GM12878 (cell line): ENCODE data around the gene FAM170A. TPM values are rescaled to one million over a fixed set of nuclear protein-coding genes. Genes with fewer than 3 reads are reported as not detected.

Source experiments
- ATAC-seq: fragments of 200-7000 bp; cut with Tn5 transposase; 3 replicates; pipeline ENCODE4 v1.9.1; 2020; ENCODE audit warnings: mild to moderate bottlenecking, moderate library complexity
- BruUV-seq: library from RNA; stranded (reverse); fragments of 400-500 nt; replicated peaks from 2 replicates; lab custom pipeline; 2021; lab: Mats Ljungman, UMichigan
- CTCF ChIA-PET: fragments of 300-600 bp; sonication (Branson Sonifier 250); formaldehyde crosslinking; extraction: SDS; loops from one replicate; lab custom pipeline; 2021; ENCODE audit warnings: inconsistent platforms; lab: Yijun Ruan, JAX
- POLR2A ChIA-PET: fragments of 350-600 bp; formaldehyde crosslinking; extraction: SDS; loops from one replicate; lab custom pipeline; 2021; ENCODE audit warnings: inconsistent platforms; lab: Charles Lee
- RAD21 ChIA-PET: fragments of 300-600 bp; sonication (Branson Sonifier 250); formaldehyde crosslinking; loops from one replicate; lab custom pipeline; 2023; ENCODE audit warnings: antibody characterized with exemption; ENCODE audit not compliant: unreplicated experiment; lab: Charles Lee
- SMC1A ChIA-PET: fragments of 300-600 bp; sonication (Branson Sonifier 250); formaldehyde crosslinking; loops from one replicate; lab custom pipeline; 2023; ENCODE audit not compliant: unreplicated experiment, uncharacterized antibody; lab: Charles Lee
- DNase-seq: peaks from one replicate; pipeline ENCODE4 v3.0.0-alpha.2; 2011; ENCODE audit warnings: low read depth, low spot score
- FAIRE-seq: peaks from 3 replicates; lab custom pipeline; 2011; peaks lifted over from hg19 to GRCh38; lab: Jason Lieb, UNC
- H2AFZ ChIP-seq: 2 replicates; pipeline ENCODE4 v1.6.0; 2011; ENCODE audit warnings: low read depth, low read length, control low read depth; ENCODE audit not compliant: control insufficient read depth
- H3K27ac ChIP-seq: 2 replicates; pipeline ENCODE4 v1.5.1; 2011; ENCODE audit warnings: control low read depth; ENCODE audit not compliant: control insufficient read depth, insufficient read depth
- H3K27me3 ChIP-seq, 2 experiments: replicated peaks in 1 of 2; 2 replicates each; pipeline versions ENCODE4 v1.6.0 to v1.6.1; 2011; ENCODE audit warnings: low read length in 1 of 2; ENCODE audit not compliant: control insufficient read depth in 2 of 2, insufficient read depth in 2 of 2
- H3K36me3 ChIP-seq, 2 experiments: 2 replicates each; pipeline ENCODE4 v1.5.1; 2011; ENCODE audit warnings: low read length in 1 of 2; ENCODE audit not compliant: control insufficient read depth in 2 of 2, insufficient read depth in 2 of 2
- H3K4me1 ChIP-seq: 2 replicates; pipeline ENCODE4 v1.6.1; 2011; ENCODE audit warnings: mild to moderate bottlenecking, low read length, moderate library complexity, mixed read lengths; ENCODE audit not compliant: control insufficient read depth, insufficient read depth
- H3K4me2 ChIP-seq: 2 replicates; pipeline ENCODE4 v1.6.0; 2011; ENCODE audit warnings: control low read depth; ENCODE audit not compliant: control insufficient read depth, insufficient read depth
- H3K4me3 ChIP-seq: fragments of 200-600 bp; sonication (generic); 2 replicates; pipeline ENCODE4 v1.5.1; 2016
- H3K79me2 ChIP-seq: 2 replicates; pipeline ENCODE4 v1.6.0; 2011; ENCODE audit warnings: low read length; ENCODE audit not compliant: control insufficient read depth, insufficient read depth
- H3K9ac ChIP-seq: 2 replicates; pipeline ENCODE4 v1.8.0; 2011; ENCODE audit warnings: low read length, control low read depth, mixed read lengths; ENCODE audit not compliant: control insufficient read depth, insufficient read depth
- H3K9me3 ChIP-seq: replicated peaks from 3 replicates; pipeline ENCODE4 v1.5.1; 2011; ENCODE audit warnings: mild to moderate bottlenecking, low read length; ENCODE audit not compliant: control insufficient read depth, insufficient read depth
- H4K20me1 ChIP-seq: 2 replicates; pipeline ENCODE4 v1.6.0; 2011; ENCODE audit not compliant: control insufficient read depth, insufficient read depth
- EGR1 ChIP-seq, 2 experiments: IDR thresholded peaks; 1 replicate in 1 of 2; 2 replicates in 1 of 2; pipeline ENCODE4 v1.6.1; 2011 to 2012; ENCODE audit warnings: low read depth in 2 of 2, low read length in 2 of 2, borderline replicate concordance in 1 of 2, mild to moderate bottlenecking in 1 of 2, moderate library complexity in 1 of 2
- FOS ChIP-seq: IDR thresholded peaks from 3 replicates; pipeline ENCODE4 v1.6.1; 2011; ENCODE audit warnings: borderline replicate concordance; ENCODE audit not compliant: insufficient read length; ENCODE audit errors: extremely low read depth
- KAT2A ChIP-seq: conservative IDR thresholded peaks from 2 replicates; pipeline ENCODE4 v1.6.1; 2011; ENCODE audit warnings: low read depth, low read length; ENCODE audit not compliant: control insufficient read depth
- NFIC ChIP-seq: IDR thresholded peaks from 2 replicates; pipeline ENCODE4 v1.6.1; 2012; ENCODE audit warnings: low read depth, mild to moderate bottlenecking, inconsistent platforms, low read length, moderate library complexity
- NFYA ChIP-seq: IDR thresholded peaks from 2 replicates; pipeline ENCODE4 v1.6.1; 2011; ENCODE audit warnings: low read depth, mild to moderate bottlenecking, low read length, improper control_type of control experiment, borderline replicate concordance
- NRF1 ChIP-seq: conservative IDR thresholded peaks from 2 replicates; pipeline ENCODE4 v1.6.1; 2011; ENCODE audit warnings: mild to moderate bottlenecking, low read depth, low read length, improper control_type of control experiment
- POLR2AphosphoS2 ChIP-seq: IDR thresholded peaks from 2 replicates; pipeline ENCODE4 v1.6.1; 2011; ENCODE audit warnings: low read depth, mild to moderate bottlenecking, low read length, improper control_type of control experiment, moderate library complexity
- POLR2AphosphoS5 ChIP-seq: IDR thresholded peaks from 2 replicates; pipeline ENCODE4 v1.6.1; 2011; ENCODE audit warnings: mild to moderate bottlenecking, low read length, inconsistent platforms
- SUPT20H ChIP-seq: IDR thresholded peaks from 2 replicates; pipeline ENCODE4 v1.6.1; 2011; ENCODE audit warnings: low read depth, mild to moderate bottlenecking, low read length, moderate library complexity, borderline replicate concordance; ENCODE audit not compliant: control insufficient read depth
- SUZ12 ChIP-seq: fragments of 200-600 bp; sonication (generic); IDR thresholded peaks from one replicate; pipeline ENCODE4 v1.6.1; 2018; ENCODE audit warnings: antibody characterized with exemption, mild to moderate bottlenecking; ENCODE audit not compliant: unreplicated experiment
- YY1 ChIP-seq: IDR thresholded peaks from 2 replicates; pipeline ENCODE4 v1.6.1; 2011; ENCODE audit warnings: low read depth, mild to moderate bottlenecking, low read length
- ZNF217 ChIP-seq: fragments of 450-650 bp; IDR thresholded peaks from 2 replicates; pipeline ENCODE4 v1.6.1; 2017; ENCODE audit warnings: antibody characterized with exemption, mild to moderate bottlenecking
- WGBS: methylation state at CpG from one replicate; pipeline ENCODE4 v1.1.6; 2016; ENCODE audit warnings: low lambda C conversion rate; ENCODE audit not compliant: insufficient replicate concordance, insufficient coverage; ENCODE audit errors: missing lambda C conversion rate; 5-methylcytosine and 5-hydroxymethylcytosine counted together
- in situ Hi-C: fragments of 300-500 bp; cut with MboI; formaldehyde crosslinking; loops from 9 replicates; pipeline ENCODE4 v1.14.3; 2018; ENCODE audit warnings: mixed read lengths
- intact Hi-C: fragments of 100-400 bp; cut with micrococcal nuclease; formaldehyde crosslinking; loops from one replicate; pipeline ENCODE4 v1.14.2; 2022; ENCODE audit not compliant: unreplicated experiment
- polyA plus RNA-seq, 11 experiments: library from polyadenylated mRNA; depleted of rRNA in 4 of 11; unstranded in 6 of 11; stranded (reverse) in 5 of 11; fragments of >200 nt; fragmentation: Nextera tagmentation in 4 of 11; fragmentation: Illumina TruSeq in 1 of 11; extraction: Ambion mirVana in 4 of 11; extraction: Trizol in 1 of 11; gene quantifications; 1 replicate in 1 of 11; 2 replicates in 10 of 11; pipeline versions ENCODE4 v1.2.1 to v1.2.3, GENCODE V29; 2011 to 2016; ENCODE audit warnings: inconsistent platforms in 2 of 11, missing spikeins in 2 of 11, low read depth in 1 of 11
- total RNA-seq, 4 experiments: library from RNA; depleted of rRNA in 3 of 4; stranded (reverse); fragments of >200 nt in 3 of 4; fragmentation: Illumina TruSeq in 1 of 4; extraction: Trizol in 1 of 4; gene quantifications; 2 replicates each; pipeline versions ENCODE4 v1.2.1 to v1.2.3, GENCODE V29; 2013 to 2021

FAM170A gene
- total and polyA plus RNA-seq, 10 of the 15 experiments (the other 5 are each of a cell fraction or from before 2014, with no cell fraction given): not detected

- Histone ChIP-seq H4K20me1 (no peaks in the 10 kb centered on the region), H2AFZ (no peak overlapping the region), H3K36me3 (no peaks in the 10 kb centered on the region), H3K9ac (no peak overlapping the region), H3K27me3 (no peaks in the 10 kb centered on the region), H3K79me2 (no peaks in the 10 kb centered on the region), H3K9me3 (no peaks in the 10 kb centered on the region), H3K4me1 (no peaks in the 10 kb centered on the region), H3K4me3 (no peak overlapping the region), H3K4me2 (no peak overlapping the region), H3K27ac (no peak overlapping the region)
- WGBS: 61% methylated on average over 12 of the region's 12 CpGs
- TF ChIP-seq FOS: no peak
- TF ChIP-seq NRF1: no peak
- no peak for TF ChIP-seq ZNF217
- TF ChIP-seq NFYA: no peak
- no peak for TF ChIP-seq EGR1 (IDR thresholded peaks at IDR 0.05; ENCODE audit: borderline replicate concordance in 1 of 2, low read depth in 2 of 2, low read length in 2 of 2)
- no peak for TF ChIP-seq POLR2AphosphoS2
- no peak for TF ChIP-seq YY1
- FAIRE-seq: no peak
- no peak for ATAC-seq
- DNase-seq: no peak
- BruUV-seq: no TSS peak
- intact Hi-C loops (no loop called here), in situ Hi-C loops (no loop called here)
- POLR2A ChIA-PET: no interaction called here
- RAD21 ChIA-PET: no interaction called here
- CTCF ChIA-PET: no interaction called here
- SMC1A ChIA-PET: no interaction called here
Observed at GRCh38 chr5:119680080-119680479, 50.7 kb downstream of the FAM170A start.

DNA sequence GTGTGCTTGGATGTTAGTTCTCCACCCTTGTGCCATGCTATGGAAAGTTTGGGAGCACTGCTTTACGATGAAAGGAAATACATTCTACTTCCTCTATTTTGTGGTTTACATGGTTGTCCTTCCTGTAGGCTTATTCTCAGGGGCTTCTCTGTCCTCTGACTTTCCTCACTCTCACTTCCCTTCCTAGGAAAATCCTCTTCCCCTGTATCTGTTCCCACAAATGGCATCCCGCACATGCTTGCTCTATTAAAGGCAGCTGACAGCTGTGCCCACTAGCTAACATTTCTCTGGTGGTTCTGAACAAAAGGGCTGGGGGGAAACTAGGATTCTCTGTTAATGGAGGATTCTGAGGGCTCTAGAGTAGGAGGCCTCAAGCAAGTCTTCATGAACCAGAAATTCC, 52.4 kb downstream of the FAM170A start:
- in situ Hi-C loops: no loop called here
- no peak for FAIRE-seq

More for the DNA sequence above, 52.4 kb downstream of the FAM170A start:
- no peak overlapping the region for H3K9ac ChIP-seq
- TF ChIP-seq POLR2AphosphoS5: no peak
- TF ChIP-seq SUZ12: no peak
- no peak for TF ChIP-seq KAT2A
- no peak for TF ChIP-seq NFIC
- TF ChIP-seq SUPT20H: no peak
- H4K20me1 ChIP-seq: no peaks in the 10 kb centered on the region
- H3K79me2 ChIP-seq: no peaks in the 10 kb centered on the region
- no TSS peak for BruUV-seq
- SMC1A ChIA-PET: no interaction called here
- H2AFZ ChIP-seq: no peak overlapping the region
- no peak for ATAC-seq
- no peaks in the 10 kb centered on the region for H3K4me1 ChIP-seq
- no peaks in the 10 kb centered on the region for H3K9me3 ChIP-seq
- CTCF ChIA-PET: interaction anchor here (0.7 kb wide), 1 partner anchor 106 kb away, joined by 4 read pairs; no protein-coding TSS in a partner anchor
- no peak overlapping the region for H3K4me3 ChIP-seq
- POLR2A ChIA-PET: no interaction called here
- DNase-seq: no peak
- H3K27ac ChIP-seq: no peak overlapping the region
- no peak overlapping the region for H3K4me2 ChIP-seq
- no peaks in the 10 kb centered on the region for H3K27me3 ChIP-seq
- intact Hi-C loops: no loop called here
- H3K36me3 ChIP-seq: no peaks in the 10 kb centered on the region
- RAD21 ChIA-PET: no interaction called here
- 7% methylated on average over 2 of the region's 2 CpGs for WGBS
